Stimulated activated CD4-positive, alpha-beta T cell treated with anti-CD3 and anti-CD28 coated beads, TNF-alpha, amount 100 ng/mL, for 4 hours (primary cell): ENCODE data around the gene TMEM250.

Source experiments
- DNase-seq, 3 experiments: peaks; one replicate each; pipeline ENCODE4 v3.0.0-alpha.2; 2020; ENCODE audit warnings: low read depth in 3 of 3

Gene TMEM250

DNA sequence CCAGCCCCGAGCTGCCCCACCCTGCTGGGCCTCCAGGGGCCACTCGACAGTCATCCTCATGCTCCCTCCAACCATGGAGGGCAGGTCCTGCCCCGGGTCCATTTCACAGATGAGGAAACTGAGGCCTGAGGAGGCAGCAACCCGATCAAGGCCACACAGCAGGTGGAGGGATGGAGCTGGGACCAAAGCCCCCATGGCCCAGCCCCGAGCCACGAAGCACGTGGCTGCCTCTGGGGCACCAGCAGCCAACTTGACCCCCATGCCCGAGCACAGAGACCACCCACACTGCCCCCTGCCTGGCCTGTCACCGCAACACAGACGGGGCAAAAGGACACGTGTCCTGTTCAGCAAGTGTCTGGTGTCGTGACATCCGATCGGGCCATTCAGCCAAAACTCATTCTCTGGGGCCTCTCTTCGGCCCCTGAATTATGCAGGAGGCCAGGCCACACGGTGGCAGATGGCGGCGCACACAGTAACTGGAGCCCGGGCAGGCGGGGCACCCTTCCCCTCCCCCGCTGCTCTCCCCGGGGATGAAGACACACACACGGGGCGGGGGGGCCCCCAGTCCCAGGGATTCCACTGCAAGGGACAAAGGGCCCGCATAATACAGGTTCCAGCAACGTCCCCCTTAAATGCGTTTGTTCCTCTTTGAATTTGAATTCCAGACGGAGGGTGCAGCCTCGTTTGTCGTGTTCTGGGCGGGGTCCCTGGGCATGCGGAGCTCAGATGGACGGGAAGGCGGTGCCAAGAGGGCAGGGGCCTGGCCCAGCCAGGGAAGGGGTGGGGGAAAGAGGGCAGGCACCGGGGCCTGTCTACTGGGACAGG, 29.4 kb upstream of the TMEM250 start:
- no peak for DNase-seq

DNA sequence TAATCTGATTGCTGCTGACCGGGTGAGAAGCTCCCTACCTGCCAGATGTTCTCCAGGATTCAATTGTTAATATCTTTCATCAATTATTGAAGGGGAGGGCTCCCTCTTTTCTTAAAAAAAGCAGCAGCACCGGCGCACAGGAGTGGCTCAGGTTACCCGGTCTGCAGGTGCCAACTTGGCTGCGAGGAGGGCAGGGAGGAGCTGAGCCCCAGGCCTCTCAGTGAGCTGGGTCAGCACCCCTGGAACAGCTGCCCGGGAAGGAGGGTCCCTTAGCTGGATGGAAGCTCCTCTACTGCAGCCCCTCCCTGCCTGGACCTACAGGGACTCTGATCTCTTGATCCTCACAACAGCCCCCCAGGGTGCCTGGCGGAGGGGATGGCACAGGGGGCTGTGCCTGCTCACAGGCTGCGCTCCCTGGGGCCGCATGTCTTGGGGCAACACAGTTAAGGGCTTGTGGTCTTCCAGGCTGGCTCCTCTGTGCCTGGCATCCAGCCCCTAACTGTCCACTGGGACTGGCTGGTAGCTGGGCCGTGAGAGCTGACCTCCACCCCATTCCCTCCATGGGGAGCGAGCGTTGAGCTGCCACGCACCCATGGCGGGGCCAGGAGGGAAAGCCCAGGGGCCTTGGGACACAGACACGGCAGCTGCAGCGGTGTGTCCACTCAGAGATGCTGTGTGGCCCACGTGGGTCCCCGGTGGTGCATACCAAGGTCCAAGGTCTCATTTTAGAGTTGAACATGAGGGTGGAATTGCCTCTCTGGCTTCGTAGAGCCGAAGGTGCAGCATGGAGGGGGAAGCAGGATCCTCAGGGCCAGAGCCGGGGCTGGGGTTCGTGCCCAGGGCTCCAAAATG, 28.6 kb upstream of the TMEM250 start:
- no peak for DNase-seq

DNA sequence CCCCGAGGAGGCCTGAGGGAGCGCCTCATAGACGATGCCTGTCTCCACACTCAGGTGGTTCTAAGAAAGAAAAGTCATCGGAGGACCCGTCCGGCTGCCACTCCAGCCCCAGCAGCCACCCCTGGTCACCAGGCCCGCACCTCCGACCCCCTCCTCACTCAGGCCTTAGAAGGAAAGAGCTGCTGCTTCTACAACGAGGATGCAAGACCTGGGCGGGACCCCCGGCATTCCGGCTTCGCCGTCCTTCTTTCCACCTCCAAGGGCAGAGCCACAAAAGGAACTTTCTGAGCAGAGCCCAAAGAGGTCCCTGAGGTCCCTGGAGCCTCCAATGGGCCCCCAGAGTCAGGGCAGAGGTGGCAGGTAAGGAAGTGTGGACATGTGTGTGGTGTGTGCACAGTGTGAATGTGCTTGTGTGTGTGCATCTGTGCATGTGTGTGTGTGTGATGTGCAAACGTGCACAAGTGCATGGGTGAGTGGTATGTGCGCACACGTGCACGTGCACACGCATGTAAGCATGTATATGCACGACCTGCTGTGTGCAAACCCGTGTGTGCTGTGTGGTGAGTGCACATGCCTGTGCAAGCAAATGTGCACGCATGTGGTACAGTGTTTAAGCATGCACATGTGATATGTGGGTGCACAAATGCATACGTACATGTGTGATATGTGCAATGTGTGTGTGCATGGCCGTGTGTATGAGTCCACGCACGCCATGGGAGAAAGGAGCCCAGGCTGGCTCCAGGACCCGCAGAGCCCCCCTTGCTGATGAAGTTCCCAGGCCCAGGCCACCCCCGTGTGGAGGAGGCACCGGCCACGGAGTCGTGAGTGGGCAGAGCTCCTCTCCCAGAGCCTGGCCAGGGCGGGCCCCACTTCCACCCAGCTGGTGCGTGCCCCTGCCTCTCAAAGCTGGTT, 27.7 kb upstream of the TMEM250 start:
- no peak for DNase-seq

DNA sequence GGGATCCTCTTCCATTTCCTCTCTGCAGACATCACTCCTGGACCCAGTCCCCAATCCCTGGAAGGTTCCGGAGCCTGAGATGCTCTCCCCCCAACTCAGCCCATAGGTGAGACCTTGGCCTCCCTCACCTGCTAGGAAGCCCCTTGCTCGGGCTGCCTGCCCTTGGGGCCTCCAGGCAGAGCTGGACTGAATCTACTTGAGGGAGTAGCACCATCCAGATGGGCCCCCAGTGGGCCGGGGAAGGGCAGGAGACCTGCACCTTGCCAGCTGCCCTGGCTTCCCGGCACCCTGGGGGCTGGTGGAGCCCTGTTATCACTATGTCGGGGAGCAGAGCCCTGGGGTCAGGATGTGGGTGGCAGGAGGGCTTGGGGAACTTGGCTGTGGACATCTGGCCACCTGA, 26.9 kb upstream of the TMEM250 start:
- no peak for DNase-seq

DNA sequence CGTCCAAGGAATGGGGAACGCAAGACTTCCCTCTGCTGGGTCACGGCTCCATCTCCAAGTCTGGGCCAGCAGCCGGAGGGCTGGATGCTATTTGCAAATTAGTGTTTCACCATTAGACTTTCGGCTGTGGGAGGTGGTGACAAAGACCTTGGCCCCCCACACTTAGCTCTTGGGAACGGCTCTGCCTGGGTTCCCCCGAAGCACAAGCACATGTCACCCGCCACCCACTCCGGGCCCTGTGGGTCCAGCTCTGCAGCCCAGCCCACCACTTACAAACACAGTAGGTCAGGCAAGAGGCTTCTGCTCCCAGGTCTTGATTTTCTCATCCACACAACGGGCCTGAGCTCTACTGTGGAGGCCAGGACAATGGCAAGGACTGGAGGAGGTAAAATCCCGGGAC, 25.8 kb upstream of the TMEM250 start:
- no peak for DNase-seq

DNA sequence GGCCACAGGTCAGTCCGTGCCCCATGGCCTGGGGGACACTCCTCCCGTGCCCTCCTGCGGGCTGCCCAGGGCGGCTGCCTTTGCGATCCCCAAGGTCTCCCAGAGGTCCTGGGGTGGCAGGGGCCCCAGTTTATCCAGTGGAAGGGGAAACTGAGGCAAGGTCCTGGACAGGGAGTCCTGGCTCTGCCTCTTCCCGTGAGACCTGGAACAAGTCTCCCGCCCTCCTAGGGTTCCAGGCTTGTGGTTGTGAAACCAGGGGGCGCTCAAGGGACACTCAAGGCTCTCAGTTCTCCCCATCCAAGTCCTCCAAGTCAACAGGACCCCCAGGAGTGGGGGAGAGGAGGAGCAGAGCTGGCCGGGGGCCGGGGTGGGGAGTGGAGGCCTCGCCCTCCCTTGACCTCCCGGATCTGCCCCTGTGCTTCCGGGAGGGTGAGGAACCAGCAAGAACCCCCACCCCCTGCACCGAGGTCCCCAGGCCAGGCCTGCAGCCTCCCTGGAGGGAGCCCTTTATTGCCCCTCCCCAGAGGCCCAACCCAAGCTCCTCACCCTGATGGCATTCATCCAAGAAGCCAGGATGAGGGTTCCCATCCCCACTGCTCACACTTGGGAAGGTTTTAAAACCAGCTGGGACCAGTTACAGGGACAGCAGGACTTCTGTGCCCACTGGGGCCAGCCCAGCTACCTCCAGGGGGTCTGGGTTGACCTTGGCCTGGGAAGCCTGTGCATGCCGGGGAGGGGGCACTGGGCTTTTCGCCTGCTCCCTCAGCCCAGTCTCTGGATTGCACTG, 24.7 kb upstream of the TMEM250 start:
- no peak for DNase-seq

DNA sequence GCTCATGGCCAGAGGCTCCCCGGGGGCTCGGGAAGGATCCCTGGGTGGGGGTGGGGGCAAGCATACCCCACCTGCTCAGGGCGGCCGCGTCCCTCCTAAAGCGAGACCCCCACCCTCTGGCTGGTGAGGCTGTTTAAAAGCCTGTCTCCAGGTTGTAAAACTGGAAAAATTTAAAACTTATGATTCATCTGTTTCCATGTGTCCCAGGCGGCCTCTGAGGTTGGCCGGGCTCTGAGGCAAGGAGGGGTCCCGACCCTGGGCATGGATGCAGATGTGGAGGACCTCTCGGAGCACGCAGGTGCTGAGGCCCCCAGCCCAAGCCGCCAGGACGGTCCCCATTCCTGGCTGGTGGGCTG, 24.2 kb upstream of the TMEM250 start:
- DNase-seq: no peak

DNA sequence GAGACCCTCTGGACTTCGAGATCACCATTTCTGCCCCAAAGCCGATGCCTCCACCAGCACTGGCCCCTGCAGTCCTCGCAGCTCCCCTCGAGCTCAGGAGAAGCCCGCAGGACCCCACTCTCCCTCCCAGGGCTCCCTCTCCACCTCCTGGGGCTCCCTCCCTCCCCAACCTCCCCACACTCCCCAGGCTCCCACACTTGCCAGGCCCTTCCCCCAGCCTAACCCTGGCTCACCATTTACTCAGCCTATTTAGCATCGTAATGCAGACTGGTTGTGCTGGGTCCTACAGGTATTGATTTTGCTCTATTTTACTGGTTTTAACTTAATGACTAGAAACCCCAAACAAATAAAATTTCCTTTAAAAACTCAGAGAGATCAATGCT, 23.7 kb upstream of the TMEM250 start:
- DNase-seq: no peak

DNA sequence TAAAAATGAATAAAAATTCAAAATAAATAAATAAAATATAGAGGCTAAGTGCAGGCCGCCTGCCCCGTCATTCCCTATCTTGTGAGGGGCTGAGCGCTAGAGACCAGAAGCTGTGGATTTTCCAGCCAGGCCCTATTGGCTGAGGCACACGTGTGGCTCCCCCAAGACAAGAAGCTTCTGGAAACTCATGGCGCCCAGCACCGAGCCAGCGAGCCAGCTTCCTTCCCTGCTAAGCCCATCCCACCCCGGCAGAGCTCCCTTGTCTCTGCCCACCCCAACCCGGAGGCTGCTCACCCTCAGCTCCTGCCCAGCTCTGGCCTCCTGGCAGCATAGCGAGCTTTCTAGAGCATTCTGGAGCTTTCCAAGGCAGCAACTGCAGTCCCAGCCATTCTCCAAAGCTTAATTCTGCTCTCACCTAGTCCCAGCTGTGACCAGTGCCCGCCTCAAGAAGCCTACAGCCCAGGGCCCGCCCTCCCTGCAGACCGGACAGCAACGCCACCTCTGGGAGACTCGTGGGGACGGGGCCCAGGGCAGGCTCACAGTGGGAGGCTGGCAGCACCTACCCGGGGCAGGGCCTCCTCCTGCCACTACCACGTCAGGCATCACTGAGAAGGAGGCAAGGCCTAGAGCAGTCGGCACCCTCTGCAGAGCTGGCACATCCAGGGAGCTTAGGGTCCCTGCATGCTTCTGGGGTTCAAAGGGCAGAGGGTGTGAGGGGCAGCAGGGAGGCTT, 23.2 kb upstream of the TMEM250 start:
- no peak for DNase-seq

DNA sequence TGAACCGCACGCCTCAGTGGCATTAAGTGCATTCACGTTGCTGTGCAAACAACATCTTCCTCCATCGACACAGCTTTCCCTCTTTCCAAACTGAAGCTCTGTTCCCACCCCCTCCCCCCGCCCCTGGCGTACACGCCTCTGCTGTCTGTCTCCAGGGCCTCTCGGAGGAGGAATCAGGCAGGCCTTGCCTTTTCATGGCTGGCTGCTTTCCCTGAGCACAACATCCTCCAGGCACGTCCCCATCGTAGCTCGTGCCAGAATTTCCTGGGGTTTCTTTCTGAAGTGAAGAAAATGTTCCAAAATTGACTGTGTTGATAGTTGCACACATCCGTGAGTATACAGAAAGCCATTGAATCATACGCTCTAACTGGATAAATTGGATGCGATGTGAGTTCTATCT, 22.3 kb upstream of the TMEM250 start:
- DNase-seq: no peak

DNA sequence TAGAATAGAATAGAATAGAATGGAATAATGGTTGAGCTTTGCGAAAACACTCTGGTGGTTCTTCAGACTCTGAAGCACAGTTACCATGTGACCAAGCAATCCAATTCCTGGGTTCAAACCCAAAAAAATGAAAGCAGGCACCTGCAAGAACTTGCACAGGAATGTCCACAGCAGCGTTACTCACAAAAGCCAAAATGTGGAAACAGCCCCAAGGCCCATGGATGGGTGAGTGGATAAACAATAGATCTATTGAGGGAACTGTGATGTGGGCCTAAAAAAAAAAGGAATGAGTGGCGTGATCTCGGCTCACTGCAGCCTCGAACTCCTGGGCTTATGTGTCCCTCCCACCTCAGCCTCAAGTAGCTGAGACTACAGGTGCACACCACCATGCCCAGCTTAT, 21.4 kb upstream of the TMEM250 start:
- no peak for DNase-seq

DNA sequence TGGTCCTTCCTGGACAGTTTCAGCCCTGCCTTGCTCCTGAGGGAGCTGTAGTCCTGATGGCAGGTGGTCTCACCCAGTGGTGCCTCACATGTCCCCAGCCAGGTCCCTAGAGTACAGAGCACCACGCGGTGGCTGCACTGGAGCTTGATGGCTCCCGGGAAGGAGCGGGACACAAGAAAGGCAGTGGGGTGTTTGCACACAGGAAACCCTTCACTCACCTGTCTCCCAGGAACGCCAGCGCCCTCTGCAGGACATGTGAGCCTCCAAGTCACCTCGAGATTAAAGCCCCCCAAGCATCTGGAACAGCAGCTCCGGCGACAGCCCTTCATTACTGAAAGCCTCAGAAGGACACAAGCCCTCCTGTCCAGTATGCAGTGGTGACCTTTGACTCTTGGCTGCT, 19.9 kb upstream of the TMEM250 start:
- DNase-seq: no peak

DNA sequence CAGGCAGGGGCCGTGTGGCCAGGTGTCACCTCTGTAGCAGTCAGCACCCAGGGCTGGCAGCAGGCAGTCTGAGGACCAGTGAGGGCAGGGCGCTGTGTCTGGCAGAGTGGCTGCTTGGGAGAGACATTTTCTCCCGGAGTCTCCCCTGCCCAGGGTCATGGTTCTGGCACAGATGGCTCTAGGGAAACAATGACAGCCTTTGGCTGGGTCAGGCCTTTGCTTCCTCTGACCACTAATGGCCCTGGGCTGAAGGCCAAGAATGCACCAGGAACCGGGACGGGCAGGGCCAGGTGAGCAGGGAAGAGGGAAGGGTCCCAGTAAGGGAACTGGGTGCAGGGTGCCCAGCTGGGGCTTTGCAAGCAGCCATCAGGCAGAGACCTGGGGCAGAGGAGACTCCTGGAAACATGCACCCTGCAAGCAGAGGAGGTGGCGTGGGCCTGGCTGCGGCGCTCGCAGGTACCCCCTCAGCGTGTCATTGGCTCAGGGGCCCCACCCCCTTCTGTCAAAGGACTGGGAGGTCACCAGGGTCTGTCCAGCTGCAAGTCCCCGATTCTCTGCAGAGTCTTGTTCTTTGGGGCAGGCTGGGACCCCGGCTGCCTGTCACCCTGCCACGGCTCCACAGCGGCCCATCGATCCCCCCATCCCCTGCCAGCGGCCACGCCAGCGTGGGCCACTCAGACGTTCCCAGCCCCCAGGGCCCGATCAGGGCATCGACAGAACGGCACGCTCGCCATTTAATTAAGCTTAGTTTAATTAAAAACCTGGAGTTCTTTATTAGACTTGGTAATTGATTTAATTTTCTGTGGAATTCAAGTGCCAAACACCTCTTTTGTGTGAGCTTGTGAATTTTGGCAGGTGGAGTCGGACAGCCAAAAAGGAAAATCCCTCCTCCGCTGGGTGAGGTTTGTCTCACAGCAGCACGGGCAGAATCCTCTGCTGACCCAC, 18.9 kb upstream of the TMEM250 start:
- DNase-seq: no peak

DNA sequence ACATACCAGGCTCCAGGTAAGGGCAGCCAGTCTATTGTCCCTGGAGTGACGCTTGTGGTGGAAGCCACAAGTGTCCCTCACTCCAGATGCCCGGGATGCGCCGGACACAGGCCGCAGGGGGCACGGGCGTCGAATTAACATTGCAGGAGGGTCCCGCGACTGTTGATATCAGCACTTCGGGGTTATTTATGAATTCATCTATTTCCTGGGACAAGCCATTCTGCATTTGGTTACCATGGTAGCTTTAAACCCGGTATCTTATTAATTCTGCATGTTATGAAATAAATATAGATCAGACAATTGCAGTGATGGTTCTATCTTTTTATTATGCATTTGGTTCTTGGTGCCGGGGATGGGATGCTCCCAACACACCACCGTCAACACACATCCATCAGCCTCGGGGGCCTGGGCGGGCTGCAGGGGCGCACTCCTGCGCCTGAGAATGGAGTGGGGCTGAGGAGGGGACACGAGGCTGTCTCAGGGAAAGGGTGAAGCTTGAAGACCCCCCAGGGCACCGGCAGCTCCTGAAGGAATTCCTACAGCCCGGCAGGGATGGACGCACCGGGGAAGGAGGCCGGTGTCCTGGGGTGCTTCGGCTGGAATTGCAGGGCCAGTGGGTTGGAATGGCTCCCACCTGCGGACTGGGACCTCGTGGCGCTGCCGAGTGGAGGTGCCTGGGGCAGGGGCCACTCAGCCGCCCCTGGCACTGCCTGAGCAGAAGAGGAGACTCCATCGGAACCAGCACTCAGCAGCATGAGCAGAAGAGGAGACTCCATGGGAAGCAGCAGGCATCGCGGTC, 17.7 kb upstream of the TMEM250 start:
- no peak for DNase-seq

DNA sequence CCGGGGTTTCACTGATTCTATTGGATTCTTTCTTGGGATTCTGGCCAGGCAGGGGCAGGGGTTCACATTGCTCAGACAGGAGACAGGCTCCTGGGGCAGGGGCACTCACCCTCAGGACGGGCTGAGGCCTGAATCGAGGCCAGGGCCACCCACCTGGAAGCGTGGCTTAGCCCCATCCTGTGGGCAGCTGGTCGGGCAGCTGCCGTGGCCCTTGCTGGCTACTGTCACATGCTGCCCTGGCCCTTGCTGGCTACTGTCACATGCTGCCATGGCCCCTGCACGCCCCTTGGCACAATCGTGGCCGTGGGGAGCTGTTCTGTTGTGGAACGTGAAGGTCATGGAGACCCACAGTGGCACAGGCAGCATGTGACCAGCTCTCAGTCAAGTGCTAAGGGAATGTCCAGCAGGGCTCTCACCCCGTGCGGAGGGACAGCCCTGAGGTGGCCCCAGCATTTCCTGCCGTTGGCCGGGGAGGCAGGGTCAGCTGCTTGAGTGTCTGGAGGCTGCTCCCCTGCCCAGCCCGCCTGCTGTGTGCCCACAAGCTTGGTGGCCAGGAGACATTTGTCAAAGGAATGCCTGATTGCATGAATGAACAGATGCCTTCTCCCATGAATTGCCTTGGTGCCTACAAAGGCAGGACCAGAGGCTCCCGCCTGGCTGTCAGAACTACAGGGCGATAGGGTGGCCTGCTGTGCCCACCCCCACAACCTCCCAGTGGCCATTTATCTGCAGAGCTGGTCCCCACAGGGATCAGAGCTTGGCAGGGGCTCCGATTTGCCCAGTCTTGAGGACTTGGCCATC, 16.9 kb upstream of the TMEM250 start:
- no peak for DNase-seq

DNA sequence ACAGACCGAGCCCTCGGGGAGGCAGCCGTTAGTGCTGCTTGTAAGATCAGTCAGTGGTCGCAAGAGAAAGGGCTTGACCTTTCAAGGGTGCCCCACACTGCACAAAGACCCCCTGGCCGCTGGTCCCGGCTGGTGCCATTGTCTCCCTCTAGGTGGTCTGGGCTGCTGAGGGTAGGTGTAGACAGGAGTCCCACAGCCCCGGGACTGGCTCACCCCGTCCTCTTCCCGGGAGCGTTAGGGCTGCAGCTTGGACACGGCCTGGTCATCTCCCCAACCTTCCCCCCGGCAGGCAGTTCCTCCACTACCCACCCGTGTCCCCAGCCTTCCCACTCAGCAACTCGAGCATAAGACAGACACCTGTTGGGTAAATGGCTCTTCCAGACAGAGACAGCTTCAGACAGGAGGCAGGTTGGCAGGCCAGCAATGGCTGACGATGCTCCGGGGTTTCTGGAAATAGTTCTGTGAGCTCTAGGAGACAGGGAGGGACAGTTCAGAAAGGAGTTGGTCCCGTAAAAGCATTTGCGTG, 15.3 kb upstream of the TMEM250 start:
- DNase-seq: no peak

DNA sequence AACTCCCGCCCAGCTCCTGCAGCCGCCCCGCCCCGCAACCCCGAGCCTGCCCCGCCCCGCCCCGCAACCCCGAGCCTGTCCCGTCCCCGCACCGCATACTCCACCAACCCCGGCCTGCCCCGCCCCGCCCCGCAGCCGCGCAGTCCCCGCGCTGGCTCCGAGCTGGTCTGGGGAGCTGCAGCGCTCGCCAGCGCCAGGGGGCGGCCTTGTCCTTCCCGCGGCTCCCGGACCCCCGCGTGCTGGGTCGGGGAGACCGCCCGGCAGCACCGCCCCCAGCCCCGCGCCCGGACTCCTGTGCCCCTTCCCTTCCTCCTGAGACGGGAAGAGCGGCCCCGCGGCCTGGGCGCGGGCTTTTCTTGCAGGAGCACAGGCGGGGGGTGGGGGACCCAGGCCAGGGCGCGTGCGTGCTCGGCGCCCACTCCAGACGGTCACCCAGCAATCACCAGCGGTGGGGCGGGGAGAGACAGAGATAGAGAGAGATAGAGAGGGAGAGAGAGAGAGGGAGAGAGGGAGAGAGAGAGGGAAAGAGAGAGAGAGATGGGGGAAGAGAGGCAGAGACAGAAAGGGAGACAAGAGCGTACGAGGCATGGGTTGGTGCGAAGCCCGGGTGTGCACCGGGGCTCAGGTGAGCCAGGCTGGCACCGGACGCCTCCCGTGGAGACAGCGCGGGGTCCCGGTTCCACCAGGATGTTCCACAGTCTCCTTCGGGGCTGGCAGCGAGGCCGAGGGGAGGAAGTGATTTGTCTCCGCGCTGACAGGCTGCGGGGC, 14.7 kb upstream of the TMEM250 start:
- no peak for DNase-seq
